ENCODE results near the gene PRR18. TPM values are rescaled to one million over a fixed set of nuclear protein-coding genes. Genes with fewer than 3 reads are reported as not detected.

PRR18 gene
- total and polyA plus RNA-seq, 2 donors from 2014 or later, result 0.19 TPM; not detected in 1

DNA sequence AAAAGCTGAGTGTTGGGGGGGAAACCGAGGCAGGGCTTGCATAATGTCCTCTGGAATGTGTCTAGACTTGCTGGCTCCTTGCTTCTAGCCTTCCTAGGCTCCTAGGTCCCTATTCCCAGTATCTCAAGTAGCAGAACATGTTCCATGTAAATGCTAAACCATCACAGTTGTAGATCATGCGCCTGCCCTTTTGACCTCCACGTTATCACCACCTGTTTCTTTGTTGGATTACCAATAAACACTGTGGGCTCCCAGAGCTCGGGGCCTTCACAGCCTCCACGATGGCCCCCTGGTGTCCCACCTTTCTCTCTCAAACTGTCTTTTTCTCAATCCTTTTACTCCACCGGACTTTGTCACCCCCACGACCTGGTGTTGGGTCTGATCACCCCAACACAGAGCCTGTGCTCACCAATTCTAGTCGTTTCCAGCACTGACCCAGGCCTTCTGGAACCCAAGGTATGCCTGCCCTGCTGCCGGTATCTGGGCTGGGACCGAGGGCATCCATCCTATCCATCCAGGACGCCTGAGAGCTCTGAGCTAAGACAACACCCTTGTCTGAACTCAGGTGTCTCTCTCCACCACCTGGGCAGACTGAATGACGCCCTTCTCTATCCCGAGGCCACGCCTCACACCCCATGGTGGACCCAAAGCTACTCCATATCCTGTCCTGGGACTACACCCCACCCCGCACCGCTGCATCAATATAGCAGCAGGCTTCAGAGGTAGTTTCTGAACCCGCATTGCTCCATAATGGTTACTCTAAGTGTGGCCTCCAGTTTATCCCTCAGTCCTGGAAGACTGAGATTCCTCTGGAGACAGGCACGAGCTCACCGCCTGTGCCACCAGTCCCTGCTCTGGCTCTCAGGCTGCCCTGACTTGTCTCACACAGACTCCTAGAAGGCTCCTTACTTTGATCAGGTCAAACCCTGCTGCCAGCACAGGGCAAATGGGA lies 9.3 kb upstream of the PRR18 start:
- no peak overlapping the region for H3K27ac ChIP-seq (ENCODE audit: low read depth in 2 of 2, low read length in 2 of 2)
- H3K36me3 ChIP-seq (ENCODE audit: control insufficient read depth in 2 of 3, insufficient read depth in 3 of 3, low read length in 3 of 3), result no peaks in the 10 kb centered on the region
- DNase-seq (no peak), FAIRE-seq (no peak)
- intact Hi-C loops (cut with DNase I), result no loop called here
- TF ChIP-seq, protein P1, sequence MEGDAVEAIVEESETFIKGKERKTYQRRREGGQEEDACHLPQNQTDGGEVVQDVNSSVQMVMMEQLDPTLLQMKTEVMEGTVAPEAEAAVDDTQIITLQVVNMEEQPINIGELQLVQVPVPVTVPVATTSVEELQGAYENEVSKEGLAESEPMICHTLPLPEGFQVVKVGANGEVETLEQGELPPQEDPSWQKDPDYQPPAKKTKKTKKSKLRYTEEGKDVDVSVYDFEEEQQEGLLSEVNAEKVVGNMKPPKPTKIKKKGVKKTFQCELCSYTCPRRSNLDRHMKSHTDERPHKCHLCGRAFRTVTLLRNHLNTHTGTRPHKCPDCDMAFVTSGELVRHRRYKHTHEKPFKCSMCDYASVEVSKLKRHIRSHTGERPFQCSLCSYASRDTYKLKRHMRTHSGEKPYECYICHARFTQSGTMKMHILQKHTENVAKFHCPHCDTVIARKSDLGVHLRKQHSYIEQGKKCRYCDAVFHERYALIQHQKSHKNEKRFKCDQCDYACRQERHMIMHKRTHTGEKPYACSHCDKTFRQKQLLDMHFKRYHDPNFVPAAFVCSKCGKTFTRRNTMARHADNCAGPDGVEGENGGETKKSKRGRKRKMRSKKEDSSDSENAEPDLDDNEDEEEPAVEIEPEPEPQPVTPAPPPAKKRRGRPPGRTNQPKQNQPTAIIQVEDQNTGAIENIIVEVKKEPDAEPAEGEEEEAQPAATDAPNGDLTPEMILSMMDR (IDR thresholded peaks at IDR 0.05; ENCODE audit: borderline replicate concordance, extremely low read depth, insufficient read depth), result no peak
- H3K27me3 ChIP-seq (ENCODE audit: control insufficient read depth, insufficient read depth, low read length), result no peaks in the 10 kb centered on the region
- peaks cover 0 to 3% (median 2%) of the 10 kb centered on the region in 3 donors for H3K4me1 ChIP-seq (ENCODE audit: control insufficient read depth in 2 of 3, insufficient read depth in 2 of 3, low read depth in 1 of 3, low read length in 3 of 3)
- H3K9me3 ChIP-seq (ENCODE audit: control insufficient read depth in 2 of 3, insufficient read depth in 1 of 3, low read length in 3 of 3), result no peaks in the 10 kb centered on the region
- H3K9ac ChIP-seq (ENCODE audit: low read length in 3 of 3), result no peak overlapping the region
- H3K4me3 ChIP-seq (ENCODE audit: low read length in 3 of 3), result no peak overlapping the region

DNA sequence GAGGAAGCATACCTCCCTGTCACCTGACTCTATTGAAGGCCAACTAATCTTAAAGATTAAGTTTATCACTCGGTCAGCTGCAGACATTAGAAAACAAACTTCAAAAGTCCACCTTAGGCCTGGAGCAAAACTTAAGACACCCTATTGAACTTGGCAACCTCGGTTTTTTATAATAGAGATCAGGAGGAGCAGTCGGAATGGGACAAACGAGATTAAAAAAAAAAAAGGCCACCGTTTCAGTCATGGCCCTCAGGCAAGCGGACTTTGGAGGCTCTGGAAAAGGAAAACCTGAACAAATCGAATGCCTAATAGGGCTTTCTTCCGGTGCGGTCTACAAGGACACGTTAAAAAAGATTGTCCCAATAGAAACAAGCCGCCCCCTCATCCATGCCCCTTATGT lies 7.2 kb upstream of the PRR18 start:
- Histone ChIP-seq H3K4me3 (ENCODE audit: low read length in 3 of 3) (no peak overlapping the region), H3K4me1 (ENCODE audit: control insufficient read depth in 2 of 3, insufficient read depth in 2 of 3, low read depth in 1 of 3, low read length in 3 of 3) (peaks cover 0 to 3% (median 2%) of the 10 kb centered on the region in 3 donors), H3K36me3 (ENCODE audit: control insufficient read depth in 2 of 3, insufficient read depth in 3 of 3, low read length in 3 of 3) (no peaks in the 10 kb centered on the region), H3K9me3 (ENCODE audit: control insufficient read depth in 2 of 3, insufficient read depth in 1 of 3, low read length in 3 of 3) (no peaks in the 10 kb centered on the region), H3K27ac (ENCODE audit: low read depth in 2 of 2, low read length in 2 of 2) (no peak overlapping the region), H3K27me3 (ENCODE audit: control insufficient read depth, insufficient read depth, low read length) (no peaks in the 10 kb centered on the region), H3K9ac (ENCODE audit: low read length in 3 of 3) (no peak overlapping the region)
- DNase-seq (no peak), FAIRE-seq (no peak)
- TF ChIP-seq, protein P1 (IDR thresholded peaks at IDR 0.05; ENCODE audit: borderline replicate concordance, extremely low read depth, insufficient read depth), result no peak
- intact Hi-C loops (cut with DNase I), result no loop called here

DNA sequence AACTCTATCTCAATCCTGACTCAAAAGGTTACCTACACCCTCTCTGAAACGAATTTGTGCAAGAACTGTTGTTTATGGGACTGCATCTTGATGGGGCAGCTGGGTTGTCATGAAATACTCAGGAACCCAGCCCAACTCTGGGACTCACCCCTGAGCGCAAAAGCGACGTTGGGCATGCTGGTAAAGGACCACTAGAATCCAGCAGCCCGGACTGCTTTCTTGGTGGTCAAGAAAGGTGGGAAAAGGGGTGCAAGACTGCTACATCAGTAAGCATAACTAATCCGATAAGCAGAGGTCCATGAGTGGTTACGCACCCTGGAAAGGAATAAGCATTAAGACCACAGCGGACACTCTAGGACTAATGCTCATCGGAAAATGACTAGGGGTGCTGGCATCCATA lies 6.3 kb upstream of the PRR18 start:
- peaks cover 3% of the 10 kb centered on the region for H3K27me3 ChIP-seq (ENCODE audit: control insufficient read depth, insufficient read depth, low read length)
- H3K27ac ChIP-seq (ENCODE audit: low read depth in 2 of 2, low read length in 2 of 2), result no peak overlapping the region
- no peak for DNase-seq
- H3K9ac ChIP-seq (ENCODE audit: low read length in 3 of 3), result no peak overlapping the region
- no peak overlapping the region for H3K4me3 ChIP-seq (ENCODE audit: low read length in 3 of 3)
- FAIRE-seq, result no peak
- intact Hi-C loops (cut with DNase I), result no loop called here
- H3K9me3 ChIP-seq (ENCODE audit: control insufficient read depth in 2 of 3, insufficient read depth in 1 of 3, low read length in 3 of 3), result no peaks in the 10 kb centered on the region
- TF ChIP-seq, protein P1 (IDR thresholded peaks at IDR 0.05; ENCODE audit: borderline replicate concordance, extremely low read depth, insufficient read depth), result no peak
- H3K4me1 ChIP-seq (ENCODE audit: control insufficient read depth in 2 of 3, insufficient read depth in 2 of 3, low read depth in 1 of 3, low read length in 3 of 3), result peaks cover 0 to 3% (median 2%) of the 10 kb centered on the region in 3 donors
- no peaks in the 10 kb centered on the region for H3K36me3 ChIP-seq (ENCODE audit: control insufficient read depth in 2 of 3, insufficient read depth in 3 of 3, low read length in 3 of 3)

Measured in kidney (tissue), 14 donors.